Fibroblast of upper back skin (primary cell): ENCODE measurements around the gene RPGR.

Experiments
- DNase-seq: peaks from one replicate; pipeline ENCODE4 v3.0.0-alpha.2; 2013

RPGR gene, protein sequence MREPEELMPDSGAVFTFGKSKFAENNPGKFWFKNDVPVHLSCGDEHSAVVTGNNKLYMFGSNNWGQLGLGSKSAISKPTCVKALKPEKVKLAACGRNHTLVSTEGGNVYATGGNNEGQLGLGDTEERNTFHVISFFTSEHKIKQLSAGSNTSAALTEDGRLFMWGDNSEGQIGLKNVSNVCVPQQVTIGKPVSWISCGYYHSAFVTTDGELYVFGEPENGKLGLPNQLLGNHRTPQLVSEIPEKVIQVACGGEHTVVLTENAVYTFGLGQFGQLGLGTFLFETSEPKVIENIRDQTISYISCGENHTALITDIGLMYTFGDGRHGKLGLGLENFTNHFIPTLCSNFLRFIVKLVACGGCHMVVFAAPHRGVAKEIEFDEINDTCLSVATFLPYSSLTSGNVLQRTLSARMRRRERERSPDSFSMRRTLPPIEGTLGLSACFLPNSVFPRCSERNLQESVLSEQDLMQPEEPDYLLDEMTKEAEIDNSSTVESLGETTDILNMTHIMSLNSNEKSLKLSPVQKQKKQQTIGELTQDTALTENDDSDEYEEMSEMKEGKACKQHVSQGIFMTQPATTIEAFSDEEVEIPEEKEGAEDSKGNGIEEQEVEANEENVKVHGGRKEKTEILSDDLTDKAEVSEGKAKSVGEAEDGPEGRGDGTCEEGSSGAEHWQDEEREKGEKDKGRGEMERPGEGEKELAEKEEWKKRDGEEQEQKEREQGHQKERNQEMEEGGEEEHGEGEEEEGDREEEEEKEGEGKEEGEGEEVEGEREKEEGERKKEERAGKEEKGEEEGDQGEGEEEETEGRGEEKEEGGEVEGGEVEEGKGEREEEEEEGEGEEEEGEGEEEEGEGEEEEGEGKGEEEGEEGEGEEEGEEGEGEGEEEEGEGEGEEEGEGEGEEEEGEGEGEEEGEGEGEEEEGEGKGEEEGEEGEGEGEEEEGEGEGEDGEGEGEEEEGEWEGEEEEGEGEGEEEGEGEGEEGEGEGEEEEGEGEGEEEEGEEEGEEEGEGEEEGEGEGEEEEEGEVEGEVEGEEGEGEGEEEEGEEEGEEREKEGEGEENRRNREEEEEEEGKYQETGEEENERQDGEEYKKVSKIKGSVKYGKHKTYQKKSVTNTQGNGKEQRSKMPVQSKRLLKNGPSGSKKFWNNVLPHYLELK

GRCh38 chrX:38327007-38327774 is at the start of gene RPGR:
TSS of gene RPGR (minus strand) at chrX:38327509. CDS start at chrX:38327367, 142 bp downstream.
- DNase-seq, result peak; percentile 92

DNA sequence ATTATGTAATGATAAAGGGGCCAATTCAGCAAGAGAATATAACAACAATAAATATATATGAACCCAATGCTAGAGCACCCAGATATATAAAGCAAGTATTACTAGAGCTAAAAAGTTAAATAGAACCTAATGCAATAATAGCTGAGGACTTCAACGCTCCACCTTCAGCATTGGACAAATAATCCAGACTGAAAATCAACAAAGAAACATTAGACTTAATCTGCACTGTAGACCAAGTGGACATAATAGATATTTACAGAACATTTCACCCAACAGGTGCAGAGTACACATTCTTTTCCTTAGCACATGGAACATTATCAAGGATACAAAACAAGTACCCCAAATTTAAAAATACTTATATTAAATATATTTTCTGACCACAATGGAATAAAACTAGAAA is 49.4 kb upstream of the RPGR start:
- DNase-seq, result no peak

DNA sequence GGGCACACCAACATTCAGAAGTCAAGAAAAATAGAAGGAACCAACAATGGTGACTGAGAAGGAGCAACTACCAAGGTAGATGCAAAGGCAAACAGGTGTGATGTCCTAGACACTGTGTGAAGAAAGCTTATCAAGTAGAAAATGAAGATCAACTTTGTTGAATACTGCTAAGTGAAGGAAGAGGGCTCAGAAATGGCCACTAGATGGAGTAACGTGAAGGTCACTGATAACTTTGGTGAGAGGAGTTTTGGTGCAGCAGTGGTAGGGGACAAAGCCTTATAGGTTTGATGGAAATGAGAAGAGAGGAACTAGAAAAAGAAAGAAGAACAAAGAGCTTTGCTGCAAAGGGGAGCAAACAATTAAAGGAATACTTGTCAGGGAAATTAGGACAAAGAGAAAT is 48.6 kb upstream of the RPGR start:
- no peak for DNase-seq

- no peak for DNase-seq
Measured at GRCh38 chrX:38374431-38374830, 47.1 kb upstream of the RPGR start.

- DNase-seq, result no peak
Measured at GRCh38 chrX:38371641-38372040, 44.3 kb upstream of the RPGR start.

- no peak for DNase-seq
Measured at GRCh38 chrX:38368774-38369173, 41.5 kb upstream of the RPGR start.

- no peak for DNase-seq
Measured at GRCh38 chrX:38365954-38366353, 38.6 kb upstream of the RPGR start.

DNA sequence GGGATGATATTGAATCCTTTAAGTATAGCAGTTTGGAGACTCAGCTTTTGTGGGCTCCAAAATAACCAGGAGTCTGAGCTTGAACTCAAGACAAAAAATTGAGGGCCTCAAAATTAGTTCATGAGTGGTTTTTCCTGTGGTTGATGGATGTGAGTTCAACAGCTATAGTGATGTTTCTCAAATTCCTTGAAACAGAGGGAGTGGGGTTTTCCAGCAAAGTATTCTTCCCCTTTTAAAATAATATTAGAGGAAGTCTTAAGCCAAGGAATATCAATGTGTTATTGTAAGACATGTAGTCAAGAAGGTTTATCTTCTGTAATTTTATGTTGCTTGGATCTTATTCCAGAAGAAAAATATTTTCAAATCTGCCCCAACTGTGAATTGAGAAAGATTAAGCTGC is 35.7 kb upstream of the RPGR start:
- DNase-seq, result no peak

DNA sequence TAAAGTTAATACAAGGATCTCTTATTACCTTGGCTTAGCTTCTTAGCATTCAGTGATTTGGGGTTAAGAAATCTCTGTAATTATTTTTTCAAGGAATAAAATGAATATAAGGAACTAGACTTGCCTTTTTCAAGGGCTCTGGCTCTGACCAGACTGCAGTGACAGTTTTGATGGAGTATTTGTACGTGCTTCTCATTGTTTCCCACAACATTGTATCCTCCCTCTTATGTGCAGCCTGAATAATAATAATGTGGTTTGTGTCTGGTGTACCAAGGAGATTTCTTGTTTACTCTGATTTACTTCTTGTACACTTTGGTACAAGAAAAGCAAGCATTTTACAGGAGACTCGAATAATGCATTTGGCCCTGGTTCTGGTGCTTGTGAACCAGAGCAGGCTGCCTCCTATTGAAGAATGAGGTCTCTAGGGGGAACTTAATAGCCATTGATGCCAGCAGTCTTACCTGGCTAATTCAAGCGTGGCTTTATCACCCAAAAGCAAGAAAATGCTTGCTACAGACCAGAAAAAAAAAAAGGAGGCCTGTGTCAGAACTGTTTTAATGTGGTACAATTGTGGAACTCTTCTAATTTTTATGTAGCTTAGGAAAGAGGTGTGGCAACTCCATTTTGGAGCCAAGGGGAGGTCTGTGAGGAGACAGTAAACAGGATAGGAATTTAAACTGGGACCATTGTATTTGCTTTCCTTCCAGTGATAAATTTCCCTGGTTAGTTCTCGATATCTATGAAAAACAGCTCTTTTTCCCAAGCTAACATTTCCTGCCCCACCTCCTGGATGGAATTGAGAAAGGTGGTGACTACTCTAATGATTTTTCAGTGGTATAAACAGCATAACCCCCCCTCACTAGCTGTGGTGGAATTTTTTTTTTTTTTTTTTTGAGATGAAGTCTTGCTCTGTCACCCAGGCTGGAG is 30.7 kb upstream of the RPGR start:
- DNase-seq, result no peak

DNA sequence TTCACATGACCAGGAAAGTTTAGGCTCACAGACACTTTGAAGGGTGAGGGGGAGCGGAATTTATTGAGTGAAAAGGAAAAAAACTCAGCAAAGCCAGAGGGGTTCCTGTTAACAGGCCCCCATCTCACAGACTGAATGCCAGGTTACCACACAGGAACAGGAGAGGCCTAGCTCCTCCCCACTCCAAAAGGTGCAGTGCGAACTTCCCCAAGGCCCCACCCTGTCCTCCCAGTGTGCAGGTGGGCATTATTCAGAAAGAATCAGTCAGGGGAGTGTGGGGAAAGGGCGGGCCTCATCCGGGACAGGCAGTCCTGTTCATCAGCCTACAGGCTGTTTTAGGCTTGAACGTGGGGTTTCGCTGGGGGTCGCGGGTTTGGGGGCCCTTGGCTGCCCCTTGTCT is 29.1 kb upstream of the RPGR start:
- DNase-seq, result no peak

DNA sequence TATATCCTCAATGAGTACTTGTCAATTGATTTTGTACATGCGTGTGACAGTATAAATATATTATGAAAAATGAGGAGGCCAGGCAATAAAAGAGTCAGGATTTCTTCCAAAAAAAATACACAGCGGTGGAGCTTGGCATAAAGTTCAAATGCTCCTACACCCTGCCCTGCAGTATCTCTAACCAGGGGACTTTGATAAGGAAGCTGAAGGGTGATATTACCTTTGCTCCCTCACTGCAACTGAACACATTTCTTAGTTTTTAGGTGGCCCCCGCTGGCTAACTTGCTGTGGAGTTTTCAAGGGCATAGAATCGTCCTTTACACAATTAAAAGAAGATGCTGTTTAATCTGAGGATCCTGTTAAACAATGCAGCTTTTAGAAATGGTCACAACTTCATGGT is 25.1 kb upstream of the RPGR start, which contains the start of gene OTC:
Gene OTC, plus strand, starts transcription at position 243 of the 400 bp plus-strand sequence. Its CDS starts 93 bp downstream, at position 336.
- no peak for DNase-seq

- DNase-seq, result no peak
Measured at GRCh38 chrX:38351346-38351745, 24.0 kb upstream of the RPGR start.

DNA sequence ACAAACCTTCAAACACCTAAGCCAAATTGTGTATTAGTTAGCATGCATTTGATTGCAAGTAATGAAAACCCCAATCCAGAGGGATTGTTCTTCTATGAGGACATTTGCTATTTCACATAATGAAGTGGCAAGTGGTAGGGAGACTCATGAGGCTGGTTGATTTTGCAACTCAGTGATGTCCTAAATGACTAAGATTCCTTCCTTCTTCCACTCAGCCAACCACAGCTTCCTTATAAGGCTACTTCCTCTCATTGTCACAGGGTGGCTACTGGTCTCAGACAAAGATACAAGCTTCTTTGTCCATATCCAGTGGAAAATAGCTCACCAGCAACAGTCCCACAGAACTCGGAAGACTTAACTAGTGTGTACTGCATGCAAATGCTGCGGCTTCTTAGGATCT is 19.8 kb upstream of the RPGR start:
- peak; percentile 64 for DNase-seq

GRCh38 chrX:38346150-38346549 is 18.8 kb upstream of the RPGR start:
- no peak for DNase-seq

DNA sequence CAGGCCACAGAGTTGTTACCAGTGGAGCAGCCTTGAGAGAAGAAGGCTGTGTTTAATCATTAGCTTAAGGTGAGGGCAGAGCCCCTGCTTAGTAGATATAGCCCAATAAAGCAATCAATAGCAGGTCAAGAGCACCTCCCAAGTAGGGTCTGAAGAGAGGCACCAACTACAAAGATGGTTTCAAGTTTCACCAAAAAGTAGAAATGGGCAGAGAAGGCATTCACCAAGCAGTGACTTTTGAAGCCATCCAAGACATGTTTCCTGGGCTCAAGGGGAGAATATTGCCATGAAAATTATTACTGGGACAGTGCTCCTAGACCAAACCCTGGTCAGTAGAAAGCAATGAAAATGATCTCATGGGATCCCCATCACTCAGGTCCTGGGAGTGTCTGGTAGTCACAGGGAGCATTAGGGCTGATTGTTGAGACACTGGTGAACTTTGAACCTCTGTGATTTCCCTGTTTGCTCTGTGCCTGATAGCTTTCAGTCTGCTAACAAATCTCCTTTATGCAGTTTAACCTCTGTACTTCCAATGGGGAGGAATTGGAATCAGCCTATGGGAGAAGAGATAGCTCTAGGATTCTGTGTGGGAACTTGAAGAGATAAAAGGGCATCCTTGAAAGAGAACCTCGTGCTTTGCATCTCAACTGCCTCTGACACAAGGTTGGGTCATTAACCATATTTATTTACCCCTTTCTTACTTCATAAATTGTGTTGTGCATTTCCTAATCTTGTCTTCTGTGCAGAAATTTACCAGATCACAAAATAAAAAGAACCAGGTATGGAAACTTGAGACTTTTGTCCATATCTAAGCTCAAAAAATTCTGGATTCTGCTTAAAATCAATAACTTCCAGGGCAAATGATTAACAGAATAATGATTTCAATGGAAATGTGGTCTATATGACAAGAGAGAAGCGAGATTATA is 15.8 kb upstream of the RPGR start:
- no peak for DNase-seq

DNA sequence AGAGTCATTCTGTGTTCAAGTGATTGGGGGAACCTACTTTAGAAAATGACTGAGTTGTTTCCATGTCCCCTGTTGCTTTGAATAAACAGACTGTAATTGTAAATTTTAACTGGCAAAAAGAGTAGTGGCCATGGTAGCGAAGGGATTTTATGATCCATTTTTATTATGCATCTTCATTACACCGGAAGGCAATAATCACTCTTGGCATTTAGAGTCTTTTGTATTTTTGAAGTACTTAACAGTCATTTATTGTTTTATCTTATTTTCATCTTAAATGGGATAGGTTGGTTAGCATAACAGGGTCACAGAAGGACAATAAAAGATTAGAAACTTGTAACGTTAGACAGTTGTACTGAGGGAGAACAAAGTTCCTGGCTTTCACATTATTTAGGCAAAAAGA is 14.1 kb upstream of the RPGR start:
- no peak for DNase-seq

DNA sequence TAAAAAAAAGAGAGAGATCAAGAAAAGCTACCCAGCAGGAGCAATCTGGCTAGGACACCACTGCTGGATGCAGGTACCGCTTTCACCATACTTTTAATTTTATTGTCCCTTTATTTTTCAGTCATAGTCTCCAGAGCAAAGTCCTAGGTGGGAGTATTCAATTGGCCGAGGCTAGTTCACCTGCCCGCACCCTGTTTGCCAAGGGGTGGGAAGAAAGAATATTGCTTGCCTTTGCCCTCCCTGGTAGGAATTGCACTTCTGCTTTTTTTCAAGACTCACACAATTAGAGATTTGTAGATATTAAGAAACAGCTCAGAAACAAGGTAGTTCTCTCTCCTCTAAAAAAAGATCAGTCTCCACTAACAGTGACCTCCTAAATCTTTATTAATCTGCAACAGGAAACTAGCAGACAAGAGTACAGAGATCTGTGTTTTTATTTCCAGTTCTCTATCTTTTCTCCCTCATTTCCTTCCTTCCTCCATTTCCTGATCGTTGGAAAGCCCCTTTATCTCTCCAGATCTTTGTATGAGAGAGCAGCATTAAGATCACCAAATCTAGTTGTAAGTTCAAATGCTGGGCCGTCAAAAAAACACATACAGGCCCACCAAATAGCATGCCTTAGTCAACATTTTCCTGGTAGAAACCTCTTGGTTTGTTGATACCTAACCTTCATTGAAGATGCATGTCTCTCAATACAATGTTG is 9.4 kb upstream of the RPGR start:
- DNase-seq, result no peak

DNA sequence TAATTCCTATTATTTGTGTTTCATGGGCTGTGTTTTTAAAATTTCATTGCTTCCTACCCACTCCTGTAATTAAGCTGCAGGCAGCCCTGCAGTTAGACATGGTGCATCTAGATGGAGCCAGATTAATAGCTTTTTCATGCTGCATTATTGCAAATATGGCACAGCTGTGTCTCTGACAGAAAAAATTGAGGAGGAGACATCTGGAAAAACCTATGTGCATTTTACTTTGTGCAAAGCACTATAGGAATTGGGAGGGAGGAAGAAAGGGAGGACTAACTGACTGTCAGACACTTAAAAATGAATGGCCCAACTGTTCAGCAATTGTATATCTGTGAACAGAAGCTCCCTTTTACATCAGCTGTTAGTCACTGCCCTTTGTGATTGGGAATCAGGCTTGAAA is 8.1 kb upstream of the RPGR start:
- DNase-seq, result no peak

DNA sequence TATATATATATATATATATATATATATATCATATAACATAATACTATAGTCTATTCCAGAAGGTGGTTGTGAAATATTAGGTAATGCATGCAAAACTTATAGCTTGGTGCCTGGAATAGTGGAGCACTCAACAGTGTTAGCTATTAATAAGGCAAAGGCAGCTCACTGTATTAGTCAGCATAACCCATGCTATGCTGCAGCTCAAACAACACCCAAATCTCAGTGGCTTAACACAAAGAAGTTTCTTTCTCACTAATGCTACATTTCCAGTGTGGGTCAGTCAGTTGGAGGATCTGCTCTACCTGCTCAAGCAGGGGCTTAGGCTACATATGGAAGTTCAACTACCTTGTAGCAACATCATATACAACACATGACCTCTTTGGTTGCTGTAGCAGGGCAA is 5.2 kb upstream of the RPGR start:
- DNase-seq, result no peak

GRCh38 chrX:38327775-38328081 is 419 bp upstream of the RPGR start:
- no peak for DNase-seq
